H1 (cell line): ENCODE results near the gene HMGA1. TPM values are rescaled to one million over a fixed set of nuclear protein-coding genes. Genes with fewer than 3 reads are reported as not detected.
"Not testable (repeated sequence)": the region's sequence is repeated elsewhere in the genome, so short reads cannot be mapped to it uniquely, and the experiment has no call there.

ENCODE experiments used
- CTCF ChIA-PET: fragments of 300-600 bp; sonication (Branson Sonifier 250); formaldehyde crosslinking; loops from one replicate; lab custom pipeline; 2021; ENCODE audit not compliant: partially characterized antibody; lab: Charles Lee
- POLR2A ChIA-PET: fragments of 300-600 bp; sonication (Branson Sonifier 250); formaldehyde crosslinking; loops from one replicate; lab custom pipeline; 2021; ENCODE audit warnings: inconsistent platforms; ENCODE audit not compliant: partially characterized antibody; lab: Charles Lee
- DNase-seq, 2 experiments: peaks; one replicate each; pipeline versions ENCODE4 v3.0.0 to v3.0.0-alpha.2; 2010 to 2022; ENCODE audit warnings: low spot score in 2 of 2, low read depth in 1 of 2, mixed read lengths in 1 of 2
- FAIRE-seq: peaks from 2 replicates; lab custom pipeline; 2011; peaks lifted over from hg19 to GRCh38; lab: Jason Lieb, UNC
- H2AFZ ChIP-seq: 2 replicates; pipeline ENCODE4 v1.8.1; 2012; ENCODE audit warnings: low read length, inconsistent platforms
- H2AK5ac ChIP-seq: 2 replicates; pipeline ENCODE4 v1.6.1; 2013; ENCODE audit warnings: low read depth, low read length
- H2BK120ac ChIP-seq: replicated peaks from 2 replicates; pipeline ENCODE3; 2013; ENCODE audit warnings: low read depth, low read length, inconsistent platforms
- H2BK12ac ChIP-seq: 2 replicates; pipeline ENCODE4 v1.6.1; 2013; ENCODE audit warnings: low read depth, low read length
- H2BK15ac ChIP-seq: 2 replicates; pipeline ENCODE4 v1.6.1; 2013; ENCODE audit warnings: low read length
- H2BK20ac ChIP-seq: 2 replicates; pipeline ENCODE4 v1.6.1; 2013; ENCODE audit warnings: low read length
- H2BK5ac ChIP-seq: 2 replicates; pipeline ENCODE4 v1.6.1; 2013; ENCODE audit warnings: low read depth, low read length
- H3K14ac ChIP-seq: 2 replicates; pipeline ENCODE4 v1.6.1; 2013; ENCODE audit warnings: inconsistent platforms; ENCODE audit not compliant: insufficient read length
- H3K18ac ChIP-seq: 2 replicates; pipeline ENCODE4 v1.6.1; 2013; ENCODE audit warnings: low read length; ENCODE audit errors: extremely low read depth
- H3K23ac ChIP-seq: 2 replicates; pipeline ENCODE4 v1.6.1; 2013; ENCODE audit warnings: inconsistent platforms; ENCODE audit not compliant: insufficient read length
- H3K23me2 ChIP-seq: 2 replicates; pipeline ENCODE4 v1.6.1; 2013; ENCODE audit warnings: low read depth, low read length
- H3K27ac ChIP-seq: 2 replicates; pipeline ENCODE4 v1.6.1; 2011; ENCODE audit warnings: low read depth, low read length, inconsistent platforms
- H3K27me3 ChIP-seq, 4 experiments: replicated peaks in 1 of 4; 1 replicate in 1 of 4; 2 replicates in 3 of 4; pipeline versions ENCODE4 v1.6.1 to v1.8.1; 2011 to 2013; ENCODE audit warnings: low read length in 3 of 4, mild to moderate bottlenecking in 3 of 4, inconsistent platforms in 2 of 4, mixed read lengths in 2 of 4, moderate library complexity in 1 of 4; ENCODE audit not compliant: control insufficient read depth in 3 of 4, insufficient read depth in 3 of 4; ENCODE audit errors: extremely low read depth in 1 of 4
- H3K36me3 ChIP-seq, 4 experiments: 2 replicates each; pipeline versions ENCODE4 v1.6.1 to v1.8.1; 2011 to 2013; ENCODE audit warnings: mild to moderate bottlenecking in 4 of 4, low read length in 3 of 4, moderate library complexity in 2 of 4, control low read depth in 1 of 4, inconsistent platforms in 1 of 4; ENCODE audit not compliant: insufficient read depth in 4 of 4, control insufficient read depth in 2 of 4
- H3K4ac ChIP-seq: replicated peaks from 2 replicates; pipeline ENCODE3; 2013; ENCODE audit warnings: low read length, low read depth, mixed read lengths, inconsistent platforms; ENCODE audit not compliant: insufficient read length
- H3K4me1 ChIP-seq, 4 experiments: replicated peaks in 1 of 4; 1 replicate in 1 of 4; 2 replicates in 3 of 4; pipeline versions ENCODE4 v1.6.1 to v1.8.1; 2011 to 2013; ENCODE audit warnings: low read length in 3 of 4, inconsistent platforms in 2 of 4, mixed read lengths in 1 of 4; ENCODE audit not compliant: insufficient read depth in 4 of 4, control insufficient read depth in 3 of 4
- H3K4me2 ChIP-seq, 2 experiments: 2 replicates each; pipeline versions ENCODE4 v1.6.1 to v1.8.1; 2011 to 2013; ENCODE audit warnings: low read depth in 2 of 2, low read length in 2 of 2, control low read depth in 1 of 2, inconsistent platforms in 1 of 2, mild to moderate bottlenecking in 1 of 2; ENCODE audit not compliant: insufficient read depth in 1 of 2
- H3K4me3 ChIP-seq, 4 experiments: fragments of 200-600, 300-600 bp in 1 of 4; sonication (generic), shearing (Covaris generic), sonication (Bioruptor Twin) in 1 of 4; 2 replicates each; pipeline versions ENCODE4 v1.5.1 to v1.8.1; 2011 to 2016; ENCODE audit warnings: low read length in 4 of 4, low read depth in 3 of 4, control low read depth in 2 of 4, inconsistent platforms in 2 of 4, mild to moderate bottlenecking in 2 of 4, mixed read lengths in 1 of 4, moderate library complexity in 1 of 4; ENCODE audit not compliant: insufficient read depth in 2 of 4; ENCODE audit errors: extremely low read depth in 1 of 4
- H3K56ac ChIP-seq: replicated peaks from 2 replicates; pipeline ENCODE3; 2013; ENCODE audit warnings: low read depth, mild to moderate bottlenecking, mixed read lengths, low read length, inconsistent platforms; ENCODE audit not compliant: insufficient read length
- H3K79me1 ChIP-seq: 2 replicates; pipeline ENCODE4 v1.6.1; 2013; ENCODE audit warnings: low read depth, low read length, control low read depth
- H3K79me2 ChIP-seq, 2 experiments: 2 replicates each; pipeline versions ENCODE4 v1.6.1 to v1.8.1; 2012 to 2013; ENCODE audit warnings: low read length in 2 of 2, mild to moderate bottlenecking in 2 of 2, inconsistent platforms in 1 of 2; ENCODE audit not compliant: insufficient read depth in 2 of 2, control insufficient read depth in 1 of 2
- H3K9ac ChIP-seq, 4 experiments: replicated peaks in 1 of 4; 1 replicate in 1 of 4; 2 replicates in 3 of 4; pipeline versions ENCODE4 v1.6.1 to v1.8.1; 2011 to 2013; ENCODE audit warnings: low read depth in 3 of 4, low read length in 3 of 4, control low read depth in 2 of 4, mild to moderate bottlenecking in 2 of 4, moderate library complexity in 2 of 4, inconsistent platforms in 1 of 4; ENCODE audit errors: extremely low read depth in 1 of 4
- H3K9me3 ChIP-seq, 2 experiments: 2 replicates each; pipeline versions ENCODE4 v1.6.1 to v1.8.1; 2012 to 2013; ENCODE audit warnings: mild to moderate bottlenecking in 2 of 2, moderate library complexity in 2 of 2, control low read depth in 1 of 2, inconsistent platforms in 1 of 2, low read depth in 1 of 2, low read length in 1 of 2, mixed read lengths in 1 of 2; ENCODE audit not compliant: insufficient read depth in 2 of 2
- H4K20me1 ChIP-seq, 2 experiments: replicated peaks in 1 of 2; 2 replicates each; pipeline versions ENCODE3 to v1.8.1; 2011 to 2013; ENCODE audit warnings: inconsistent platforms in 2 of 2, low read length in 2 of 2, mild to moderate bottlenecking in 1 of 2; ENCODE audit not compliant: insufficient read depth in 2 of 2, control insufficient read depth in 1 of 2
- H4K5ac ChIP-seq: 2 replicates; pipeline ENCODE4 v1.6.1; 2013; ENCODE audit warnings: low read length, low read depth, mixed read lengths, inconsistent platforms; ENCODE audit not compliant: insufficient read length
- H4K8ac ChIP-seq: 2 replicates; pipeline ENCODE4 v1.8.0; 2013; ENCODE audit warnings: mild to moderate bottlenecking, moderate library complexity, low read length, inconsistent platforms; ENCODE audit not compliant: insufficient read depth; ENCODE audit errors: extremely low read depth
- H4K91ac ChIP-seq: replicated peaks from 2 replicates; pipeline ENCODE3; 2013; ENCODE audit warnings: low read length, mixed read lengths, inconsistent platforms; ENCODE audit not compliant: insufficient read length
- JUN ChIP-seq: IDR thresholded peaks from 2 replicates; pipeline ENCODE4 v1.6.1; 2011; ENCODE audit warnings: low read depth, mild to moderate bottlenecking, improper control_type of control experiment, low read length
- JUND ChIP-seq: IDR thresholded peaks from 2 replicates; pipeline ENCODE4 v1.6.1; 2011; ENCODE audit warnings: mild to moderate bottlenecking, improper control_type of control experiment, low read length
- KDM5A ChIP-seq: fragments of 200-600 bp; IDR thresholded peaks from 2 replicates; pipeline ENCODE4 v1.7.1; 2012; ENCODE audit warnings: mild to moderate bottlenecking, low read length, inconsistent platforms, mixed read lengths
- SIRT6 ChIP-seq: IDR thresholded peaks from one replicate; pipeline ENCODE4 v1.7.1; 2012; ENCODE audit warnings: low read length, inconsistent platforms
- SP4 ChIP-seq: IDR thresholded peaks from 2 replicates; pipeline ENCODE4 v1.6.1; 2012; ENCODE audit warnings: low read length, inconsistent platforms
- SUZ12 ChIP-seq: fragments of 200-600 bp; sonication (generic); IDR thresholded peaks from 2 replicates; pipeline ENCODE4 v1.6.1; 2012; ENCODE audit warnings: mild to moderate bottlenecking, inconsistent platforms, low read length, moderate library complexity, mixed read lengths
- TCF12 ChIP-seq: IDR thresholded peaks from 2 replicates; pipeline ENCODE4 v1.6.1; 2011; ENCODE audit warnings: low read depth, mild to moderate bottlenecking, low read length
- USF2 ChIP-seq: IDR thresholded peaks from 2 replicates; pipeline ENCODE4 v1.6.1; 2011; ENCODE audit warnings: low read length, improper control_type of control experiment
- WGBS, 2 experiments: shearing (Covaris generic) in 1 of 2; methylation state at CpG; one replicate each; pipeline versions ENCODE4 v1.1.6 to v1.1.7; 2013 to 2015; ENCODE audit warnings: low lambda C conversion rate in 2 of 2, mixed read lengths in 2 of 2, inconsistent platforms in 1 of 2, low coverage in 1 of 2, missing lambda C conversion rate in 1 of 2; ENCODE audit not compliant: insufficient replicate concordance in 2 of 2, insufficient coverage in 1 of 2, insufficient read length in 1 of 2; ENCODE audit errors: extremely low coverage in 1 of 2, missing lambda C conversion rate in 1 of 2; 5-methylcytosine and 5-hydroxymethylcytosine counted together
- polyA plus RNA-seq, 7 experiments: library from polyadenylated mRNA; depleted of rRNA in 3 of 7; stranded (reverse) in 5 of 7; unstranded in 2 of 7; fragments of >200 nt in 5 of 7; fragments of 200-250 nt in 2 of 7; gene quantifications; 1 replicate in 5 of 7; 2 replicates in 1 of 7; 4 replicates in 1 of 7; pipeline versions ENCODE4 v1.2.1 to v1.2.3, GENCODE V29; 2011 to 2013; ENCODE audit warnings: missing spikeins in 2 of 7, mixed read lengths in 2 of 7
- total RNA-seq: library from RNA; stranded (reverse); fragmentation: NEBNext Ultra II Directional; extraction: Animal tissue kit (Norgen Biotek cat#: 25700); gene quantifications from 2 replicates; pipeline ENCODE4 v1.2.1, GENCODE V29; 2021

The HMGA1 gene
- total and polyA plus RNA-seq, 2 of the 8 experiments (the other 6 are each of a cell fraction or from before 2014, with no cell fraction given) = 1,557 to 2,636 TPM

GRCh38 chr6:34260576-34261267, 24.0 kb downstream of the HMGA1 start (continued):
- TF ChIP-seq TCF12 (no peak), USF2 (no peak), JUND (no peak), SUZ12 (no peak), SIRT6 (no peak), JUN (no peak), SP4 (no peak), KDM5A (no peak)
- TF ChIP-seq, all 59 proteins: peak for 0

- H3K9me3 ChIP-seq, H2AFZ ChIP-seq, H4K5ac ChIP-seq, H2AK5ac ChIP-seq, H3K23ac ChIP-seq, H4K8ac ChIP-seq, H3K4me3 ChIP-seq, CTCF ChIA-PET, H3K79me2 ChIP-seq, H3K4me1 ChIP-seq, H2BK20ac ChIP-seq, H3K23me2 ChIP-seq, H3K36me3 ChIP-seq, H4K91ac ChIP-seq, H3K9ac ChIP-seq, H4K20me1 ChIP-seq, H2BK120ac ChIP-seq, DNase-seq, H3K56ac ChIP-seq, H3K27ac ChIP-seq, H2BK5ac ChIP-seq, H3K27me3 ChIP-seq, H3K14ac ChIP-seq, H3K79me1 ChIP-seq, H3K4ac ChIP-seq, H3K4me2 ChIP-seq, H2BK15ac ChIP-seq, H2BK12ac ChIP-seq, FAIRE-seq, H3K18ac ChIP-seq: not testable (repeated sequence)
- POLR2A ChIA-PET = interaction anchor here (0.6 to 1.1 kb wide), 2 partner anchors 27 to 97 kb away, joined by 3 read pairs; partner anchors contain the start of gene HMGA1
- 93% methylated on average over 21 of the region's 23 CpGs; no CpG with 5 or more reads in 1 of the 2 experiments for WGBS, 2 experiments
These were observed 26.8 kb downstream of the HMGA1 start for GRCh38 chr6:34263484-34263883.
